ENCODE results near the gene MRPL53.

GRCh38 chr2:74423231-74424095, 49.0 kb downstream of the MRPL53 start:
- no peak for TF ChIP-seq POLR2A (IDR thresholded peaks at IDR 0.05)
- TF ChIP-seq CTCF (IDR thresholded peaks at IDR 0.05 in 4 of 5, conservative IDR thresholded peaks at IDR 0.05 in 1 of 5) = no peak

All from gastrocnemius medialis (tissue), 4 donors.